ENCODE results near the gene ARFIP2. TPM values are rescaled to one million over a fixed set of nuclear protein-coding genes. Genes with fewer than 3 reads are reported as not detected.

Gene ARFIP2
- polyA plus RNA-seq, 2 of the 4 experiments (the other 2 are of a cell fraction) = 79.2 to 87.9 TPM

DNA sequence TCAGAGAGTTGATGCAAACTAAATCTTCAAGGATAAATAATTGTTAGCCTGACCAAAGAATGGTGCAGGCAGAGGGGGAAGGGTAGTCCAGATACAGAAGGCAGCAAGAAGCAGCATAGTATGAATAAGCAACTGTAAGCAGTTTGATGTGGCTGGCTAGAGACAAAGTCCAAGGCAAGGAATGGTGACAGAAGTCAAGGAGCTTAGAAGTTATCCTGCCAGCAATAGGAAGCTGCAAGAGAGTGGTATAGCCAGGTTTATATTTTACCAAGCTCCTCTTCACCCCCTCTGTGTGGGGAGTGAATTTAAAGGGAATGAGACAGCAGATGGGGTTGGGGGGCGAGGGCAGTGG, 22.1 kb downstream of the ARFIP2 start:
- no peaks in the 10 kb centered on the region for H3K4me1 ChIP-seq
- TF ChIP-seq EHF (CRISPR knock-in tag; IDR thresholded peaks at IDR 0.05) (no peak), FOSB (CRISPR knock-in tag; IDR thresholded peaks at IDR 0.05) (no peak)
- TF ChIP-seq, protein P1, sequence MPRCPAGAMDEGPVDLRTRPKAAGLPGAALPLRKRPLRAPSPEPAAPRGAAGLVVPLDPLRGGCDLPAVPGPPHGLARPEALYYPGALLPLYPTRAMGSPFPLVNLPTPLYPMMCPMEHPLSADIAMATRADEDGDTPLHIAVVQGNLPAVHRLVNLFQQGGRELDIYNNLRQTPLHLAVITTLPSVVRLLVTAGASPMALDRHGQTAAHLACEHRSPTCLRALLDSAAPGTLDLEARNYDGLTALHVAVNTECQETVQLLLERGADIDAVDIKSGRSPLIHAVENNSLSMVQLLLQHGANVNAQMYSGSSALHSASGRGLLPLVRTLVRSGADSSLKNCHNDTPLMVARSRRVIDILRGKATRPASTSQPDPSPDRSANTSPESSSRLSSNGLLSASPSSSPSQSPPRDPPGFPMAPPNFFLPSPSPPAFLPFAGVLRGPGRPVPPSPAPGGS (IDR thresholded peaks at IDR 0.05) = no peak
- DNase-seq (ENCODE audit: low read depth in 1 of 2, low spot score in 1 of 2) = no peak
- H3K27ac ChIP-seq = no peak overlapping the region
- H3K4me2 ChIP-seq = no peak overlapping the region
- ChIA-PET CTCF (interaction anchor here (1.0 to 2.0 kb wide), 4 partner anchors 16 to 80 kb away, joined by 3 to 7 read pairs (median 4); no protein-coding TSS in a partner anchor), POLR2A (no interaction called here)
- no peak overlapping the region for H3K4me3 ChIP-seq
- no peak for ATAC-seq
- no peaks in the 10 kb centered on the region for H3K9me3 ChIP-seq
- WGBS (ENCODE audit: missing lambda C conversion rate) = 38% methylated on average over 1 of the region's 1 CpG
- FAIRE-seq = no peak

GRCh38 chr11:6458352-6459098, 22.6 kb downstream of the ARFIP2 start:
- H3K4me2 ChIP-seq = no peak overlapping the region
- no peak for DNase-seq (ENCODE audit: low read depth in 1 of 2, low spot score in 1 of 2)
- TF ChIP-seq ZNF302 (CRISPR knock-in tag; IDR thresholded peaks at IDR 0.05) (no peak), RCOR1 (IDR thresholded peaks at IDR 0.05; ENCODE audit: low read depth, low read length) (no peak), CHD2 (IDR thresholded peaks at IDR 0.05; ENCODE audit: low read length, partially characterized antibody) (no peak), FOSL2 (IDR thresholded peaks at IDR 0.05) (no peak), FOSL2 (CRISPR knock-in tag; IDR thresholded peaks at IDR 0.05) (no peak), POLR2AphosphoS2 (conservative IDR thresholded peaks at IDR 0.05; ENCODE audit: low read length) (no peak)
- TF ChIP-seq, protein P2, sequence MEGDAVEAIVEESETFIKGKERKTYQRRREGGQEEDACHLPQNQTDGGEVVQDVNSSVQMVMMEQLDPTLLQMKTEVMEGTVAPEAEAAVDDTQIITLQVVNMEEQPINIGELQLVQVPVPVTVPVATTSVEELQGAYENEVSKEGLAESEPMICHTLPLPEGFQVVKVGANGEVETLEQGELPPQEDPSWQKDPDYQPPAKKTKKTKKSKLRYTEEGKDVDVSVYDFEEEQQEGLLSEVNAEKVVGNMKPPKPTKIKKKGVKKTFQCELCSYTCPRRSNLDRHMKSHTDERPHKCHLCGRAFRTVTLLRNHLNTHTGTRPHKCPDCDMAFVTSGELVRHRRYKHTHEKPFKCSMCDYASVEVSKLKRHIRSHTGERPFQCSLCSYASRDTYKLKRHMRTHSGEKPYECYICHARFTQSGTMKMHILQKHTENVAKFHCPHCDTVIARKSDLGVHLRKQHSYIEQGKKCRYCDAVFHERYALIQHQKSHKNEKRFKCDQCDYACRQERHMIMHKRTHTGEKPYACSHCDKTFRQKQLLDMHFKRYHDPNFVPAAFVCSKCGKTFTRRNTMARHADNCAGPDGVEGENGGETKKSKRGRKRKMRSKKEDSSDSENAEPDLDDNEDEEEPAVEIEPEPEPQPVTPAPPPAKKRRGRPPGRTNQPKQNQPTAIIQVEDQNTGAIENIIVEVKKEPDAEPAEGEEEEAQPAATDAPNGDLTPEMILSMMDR (IDR thresholded peaks at IDR 0.05) = no peak
- FAIRE-seq = no peak
- H3K9me3 ChIP-seq = no peaks in the 10 kb centered on the region
- CTCF ChIA-PET = interaction anchor here (1.0 to 1.7 kb wide), 2 partner anchors 25 to 80 kb away, joined by 3 to 6 read pairs; no protein-coding TSS in a partner anchor
- POLR2A ChIA-PET = no interaction called here
- 64% methylated on average over 2 of the region's 2 CpGs for WGBS (ENCODE audit: missing lambda C conversion rate)
- no peak overlapping the region for H3K27ac ChIP-seq
- H3K4me3 ChIP-seq = no peak overlapping the region
- no peaks in the 10 kb centered on the region for H3K4me1 ChIP-seq
- ATAC-seq = no peak

DNA sequence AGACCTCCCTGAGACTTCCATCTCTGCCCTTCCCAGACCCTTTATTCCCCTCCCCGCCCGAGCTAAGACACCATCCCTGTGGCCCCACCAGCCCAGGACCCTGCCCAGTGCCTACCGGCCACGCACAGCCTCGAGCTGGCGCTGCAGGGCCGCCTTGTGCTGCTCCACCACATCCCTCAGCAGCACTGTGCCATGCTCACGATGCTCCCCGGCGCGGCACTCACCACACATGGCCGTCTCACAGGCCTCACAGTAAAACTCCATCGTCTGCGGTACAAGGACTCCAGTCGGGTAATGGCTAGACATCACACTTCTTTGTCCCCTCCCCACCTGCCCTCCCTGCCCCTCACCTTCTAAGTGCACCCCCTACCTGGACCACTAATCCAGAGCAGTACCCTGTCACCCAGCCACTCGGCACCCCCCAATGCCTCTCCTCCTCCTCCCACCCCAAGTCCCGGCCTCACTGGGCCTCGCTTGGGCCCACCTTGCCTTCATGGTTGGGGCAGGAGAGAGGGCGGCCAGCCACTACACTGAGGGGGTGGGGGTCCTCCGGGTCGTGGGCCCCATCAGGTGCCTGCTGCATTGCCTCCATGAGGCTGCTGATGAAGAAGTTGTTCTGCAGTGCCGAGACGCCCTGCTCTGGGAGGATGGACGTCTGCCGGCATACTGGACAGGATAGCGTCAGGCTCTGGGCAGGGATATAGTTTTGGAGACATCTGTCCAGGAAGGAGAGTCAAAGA, 23.4 kb downstream of the ARFIP2 start:
- Histone ChIP-seq H3K4me2 (no peak overlapping the region), H3K9me3 (no peaks in the 10 kb centered on the region), H3K4me3 (no peak overlapping the region), H3K27ac (no peak overlapping the region), H3K4me1 (no peaks in the 10 kb centered on the region)
- DNase-seq (ENCODE audit: low read depth in 1 of 2, low spot score in 1 of 2) (no peak), ATAC-seq (no peak), FAIRE-seq (no peak)
- ChIA-PET POLR2A (no interaction called here), CTCF (interaction anchor here (1.2 to 1.7 kb wide), 2 partner anchors 13 to 79 kb away, joined by 3 to 6 read pairs; no protein-coding TSS in a partner anchor)
- TF ChIP-seq KDM1A (IDR thresholded peaks at IDR 0.05; ENCODE audit: low read depth) (no peak), RARB (CRISPR knock-in tag; IDR thresholded peaks at IDR 0.05) (no peak), CBX8 (IDR thresholded peaks at IDR 0.05) (no peak), PHF8 (IDR thresholded peaks at IDR 0.05; ENCODE audit: borderline replicate concordance, low read depth) (no peak), TP53 (CRISPR knock-in tag; IDR thresholded peaks at IDR 0.05) (no peak), HOXB13 (CRISPR knock-in tag; IDR thresholded peaks at IDR 0.05; ENCODE audit: low read depth) (no peak)
- TF ChIP-seq, protein P3, sequence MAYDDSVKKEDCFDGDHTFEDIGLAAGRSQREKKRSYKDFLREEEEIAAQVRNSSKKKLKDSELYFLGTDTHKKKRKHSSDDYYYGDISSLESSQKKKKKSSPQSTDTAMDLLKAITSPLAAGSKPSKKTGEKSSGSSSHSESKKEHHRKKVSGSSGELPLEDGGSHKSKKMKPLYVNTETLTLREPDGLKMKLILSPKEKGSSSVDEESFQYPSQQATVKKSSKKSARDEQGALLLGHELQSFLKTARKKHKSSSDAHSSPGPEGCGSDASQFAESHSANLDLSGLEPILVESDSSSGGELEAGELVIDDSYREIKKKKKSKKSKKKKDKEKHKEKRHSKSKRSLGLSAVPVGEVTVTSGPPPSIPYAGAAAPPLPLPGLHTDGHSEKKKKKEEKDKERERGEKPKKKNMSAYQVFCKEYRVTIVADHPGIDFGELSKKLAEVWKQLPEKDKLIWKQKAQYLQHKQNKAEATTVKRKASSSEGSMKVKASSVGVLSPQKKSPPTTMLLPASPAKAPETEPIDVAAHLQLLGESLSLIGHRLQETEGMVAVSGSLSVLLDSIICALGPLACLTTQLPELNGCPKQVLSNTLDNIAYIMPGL (CRISPR knock-in tag; IDR thresholded peaks at IDR 0.05; ENCODE audit: borderline replicate concordance) = no peak
- 85% methylated on average over 23 of the region's 26 CpGs for WGBS (ENCODE audit: missing lambda C conversion rate)
